GM12873 (cell line): ENCODE results near the gene GNB5.
A peak's percentile ranks its signal among the peaks of the same experiment; 100 is the strongest.

Experiments
- TF ChIP-seq, protein P1 (sequence below): IDR thresholded peaks from 2 replicates; pipeline ENCODE4 v1.5.1; 2012; ENCODE audit warnings: low read depth, mild to moderate bottlenecking, moderate library complexity, low read length, control low read depth; ENCODE audit not compliant: insufficient read depth; ENCODE audit errors: missing control alignments

GNB5 gene

GRCh38 chr15:52180851-52181450 lies 10.2 kb downstream of the GNB5 start:
- TF ChIP-seq, protein P1, sequence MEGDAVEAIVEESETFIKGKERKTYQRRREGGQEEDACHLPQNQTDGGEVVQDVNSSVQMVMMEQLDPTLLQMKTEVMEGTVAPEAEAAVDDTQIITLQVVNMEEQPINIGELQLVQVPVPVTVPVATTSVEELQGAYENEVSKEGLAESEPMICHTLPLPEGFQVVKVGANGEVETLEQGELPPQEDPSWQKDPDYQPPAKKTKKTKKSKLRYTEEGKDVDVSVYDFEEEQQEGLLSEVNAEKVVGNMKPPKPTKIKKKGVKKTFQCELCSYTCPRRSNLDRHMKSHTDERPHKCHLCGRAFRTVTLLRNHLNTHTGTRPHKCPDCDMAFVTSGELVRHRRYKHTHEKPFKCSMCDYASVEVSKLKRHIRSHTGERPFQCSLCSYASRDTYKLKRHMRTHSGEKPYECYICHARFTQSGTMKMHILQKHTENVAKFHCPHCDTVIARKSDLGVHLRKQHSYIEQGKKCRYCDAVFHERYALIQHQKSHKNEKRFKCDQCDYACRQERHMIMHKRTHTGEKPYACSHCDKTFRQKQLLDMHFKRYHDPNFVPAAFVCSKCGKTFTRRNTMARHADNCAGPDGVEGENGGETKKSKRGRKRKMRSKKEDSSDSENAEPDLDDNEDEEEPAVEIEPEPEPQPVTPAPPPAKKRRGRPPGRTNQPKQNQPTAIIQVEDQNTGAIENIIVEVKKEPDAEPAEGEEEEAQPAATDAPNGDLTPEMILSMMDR: no peak

GRCh38 chr15:52180196-52180835 lies 10.9 kb downstream of the GNB5 start:
- TF ChIP-seq, protein P1: no peak

GRCh38 chr15:52179278-52180195 lies 11.7 kb downstream of the GNB5 start:
- TF ChIP-seq, protein P1: no peak

DNA sequence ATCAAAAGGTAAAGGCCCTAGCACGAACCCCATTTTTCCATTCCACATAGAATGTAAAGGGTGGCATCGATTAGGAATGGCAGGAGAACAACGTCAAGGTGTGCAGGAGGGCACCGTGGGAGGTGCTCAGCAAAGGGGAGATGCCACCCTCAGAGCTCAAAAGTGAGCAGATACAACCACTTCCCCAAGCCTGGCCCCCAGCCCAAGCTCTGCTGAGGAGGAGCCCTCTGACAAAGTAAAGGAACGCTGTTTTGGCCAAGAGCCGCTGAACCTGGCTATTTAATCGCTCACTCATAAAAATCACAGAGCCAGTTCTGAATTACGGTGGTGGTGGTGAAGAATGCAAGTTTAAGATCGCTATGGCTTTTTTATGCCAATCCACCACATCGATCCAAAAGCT lies 12.4 kb downstream of the GNB5 start:
- TF ChIP-seq, protein P1: no peak

DNA sequence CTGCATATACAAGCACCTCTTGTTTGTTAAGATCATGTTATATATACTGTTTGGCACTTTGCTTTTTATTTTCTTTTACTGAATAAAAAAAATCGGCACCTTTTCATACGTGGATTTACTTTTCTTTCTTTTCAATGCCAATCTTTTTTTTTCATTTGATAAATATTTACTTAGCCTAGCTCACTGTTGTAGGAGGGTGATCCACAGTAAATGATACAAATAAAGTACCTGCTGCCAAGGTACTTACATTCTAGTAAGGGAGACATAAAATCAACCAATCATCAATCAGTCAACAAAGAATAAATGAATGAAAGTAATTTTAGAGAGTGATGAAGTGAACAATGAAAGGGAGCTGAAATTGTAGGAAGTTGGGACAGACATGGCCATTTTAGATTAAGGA lies 18.3 kb downstream of the GNB5 start:
- TF ChIP-seq, protein P1: no peak

DNA sequence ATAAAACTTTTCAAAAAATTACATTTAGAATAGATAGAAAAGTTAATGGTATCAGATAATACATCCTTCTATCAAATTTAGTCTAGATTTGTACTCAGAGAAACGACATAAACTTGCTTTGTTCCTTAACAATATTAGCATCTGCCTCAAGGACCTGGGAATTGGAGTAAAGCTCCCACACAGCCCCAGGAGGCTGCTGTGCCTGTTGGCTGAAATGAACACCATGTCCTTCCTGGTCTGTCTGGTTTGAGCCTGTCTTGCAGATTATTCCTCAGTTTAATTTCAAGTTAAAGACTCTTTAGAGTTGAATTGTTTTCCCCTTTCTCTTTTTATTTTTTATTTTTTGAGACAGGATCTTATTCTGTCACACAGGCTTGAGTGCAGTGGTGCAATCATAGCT lies 19.4 kb downstream of the GNB5 start:
- TF ChIP-seq, protein P1: no peak

DNA sequence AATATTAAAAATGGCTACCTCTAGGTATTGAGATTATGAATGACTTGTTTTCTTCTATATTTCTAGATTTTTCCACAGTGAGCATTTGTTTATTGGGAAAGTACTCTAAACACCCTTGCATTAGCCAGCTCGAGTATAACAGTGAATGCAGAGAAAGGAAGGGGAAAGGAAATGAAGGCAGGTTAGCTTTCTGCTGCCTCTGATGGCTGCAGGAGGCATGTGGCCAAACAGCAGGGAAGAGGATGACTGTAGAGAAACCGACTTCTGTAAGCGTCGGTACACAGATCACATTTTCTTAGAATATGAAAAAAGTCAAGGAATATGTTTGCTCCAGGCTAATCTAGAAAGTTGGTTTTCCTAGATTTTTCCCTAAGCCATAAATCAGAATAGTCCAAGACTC lies 19.8 kb downstream of the GNB5 start:
- TF ChIP-seq, protein P1: peak; percentile 43
